ENCODE data around the gene CACNA2D3.

DNA sequence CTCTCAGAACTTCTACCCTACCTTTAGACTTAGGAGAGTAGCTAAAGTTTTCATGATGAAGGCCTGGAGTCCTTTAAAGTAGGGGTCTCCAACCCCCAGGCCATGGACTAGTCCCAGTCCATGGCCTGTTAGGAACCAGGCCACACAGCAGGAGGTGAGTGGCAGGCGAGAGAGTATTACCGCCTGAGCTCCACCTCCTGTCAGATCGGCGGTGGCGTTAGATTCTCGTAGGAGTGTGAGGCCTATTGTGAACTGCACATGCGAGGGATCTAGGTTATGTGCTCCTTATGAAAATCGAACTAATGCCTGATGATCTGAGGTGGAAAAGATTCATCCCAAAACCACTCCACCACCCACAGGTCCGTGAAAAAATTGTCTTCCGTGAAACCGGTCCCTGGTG lies 18.3 kb upstream of the CACNA2D3 start:
- TF ChIP-seq CTCF (IDR thresholded peaks at IDR 0.05) (no peak), POLR2A (IDR thresholded peaks at IDR 0.05) (no peak)
